Smooth muscle cell of the brain vasculature (primary cell): ENCODE data around the gene BEND2.
"Not testable (repeated sequence)": the region's sequence is repeated elsewhere in the genome, so short reads cannot be mapped to it uniquely, and the experiment has no call there.

ENCODE experiments used
- DNase-seq: peaks from one replicate; pipeline ENCODE4 v3.0.0-alpha.2; 2012; ENCODE audit warnings: low read depth, low spot score

The BEND2 gene

DNA sequence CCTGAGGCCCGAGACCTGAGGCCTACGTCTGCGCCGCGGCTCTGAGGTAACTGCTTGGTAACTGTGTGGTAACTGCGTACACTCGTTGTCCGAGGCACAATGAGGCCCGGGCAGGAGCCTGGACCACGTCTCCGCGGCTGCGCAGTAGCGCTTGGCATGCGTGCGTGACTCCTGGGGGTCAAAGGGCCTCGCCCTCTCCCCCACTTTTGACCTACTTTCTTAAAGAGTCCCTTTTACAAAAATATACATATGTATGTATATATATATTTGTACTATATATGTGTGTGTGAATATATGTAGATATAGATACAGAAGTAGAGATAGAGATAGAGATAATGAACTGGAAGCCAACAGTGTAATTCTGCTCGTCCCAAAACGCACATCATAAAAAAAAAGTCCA lies at the start of gene BEND2:
Gene BEND2 (minus strand): TSS at position 101 of the 400 bp plus-strand sequence. CDS start 136 bp downstream, outside the sequence.
- no peak for DNase-seq

DNA sequence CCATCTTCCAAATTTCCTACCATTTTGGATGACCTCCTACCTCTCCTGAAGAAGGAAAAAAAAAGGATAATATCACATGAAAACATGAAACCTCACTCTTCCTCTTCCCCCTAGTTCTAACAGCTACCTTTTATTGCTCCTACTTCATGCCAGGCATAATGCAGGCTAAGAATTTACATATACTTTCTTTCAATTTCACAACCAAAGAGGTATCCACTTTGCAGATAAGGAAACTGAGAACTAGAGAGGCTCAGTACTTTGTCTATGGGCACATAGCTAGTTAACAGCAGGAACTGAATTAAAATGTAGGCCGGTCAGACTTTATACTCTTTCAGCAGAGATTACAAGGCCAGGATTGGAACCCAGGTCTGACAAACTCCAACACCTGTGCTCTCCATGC lies 34.4 kb upstream of the BEND2 start:
- no peak for DNase-seq

DNA sequence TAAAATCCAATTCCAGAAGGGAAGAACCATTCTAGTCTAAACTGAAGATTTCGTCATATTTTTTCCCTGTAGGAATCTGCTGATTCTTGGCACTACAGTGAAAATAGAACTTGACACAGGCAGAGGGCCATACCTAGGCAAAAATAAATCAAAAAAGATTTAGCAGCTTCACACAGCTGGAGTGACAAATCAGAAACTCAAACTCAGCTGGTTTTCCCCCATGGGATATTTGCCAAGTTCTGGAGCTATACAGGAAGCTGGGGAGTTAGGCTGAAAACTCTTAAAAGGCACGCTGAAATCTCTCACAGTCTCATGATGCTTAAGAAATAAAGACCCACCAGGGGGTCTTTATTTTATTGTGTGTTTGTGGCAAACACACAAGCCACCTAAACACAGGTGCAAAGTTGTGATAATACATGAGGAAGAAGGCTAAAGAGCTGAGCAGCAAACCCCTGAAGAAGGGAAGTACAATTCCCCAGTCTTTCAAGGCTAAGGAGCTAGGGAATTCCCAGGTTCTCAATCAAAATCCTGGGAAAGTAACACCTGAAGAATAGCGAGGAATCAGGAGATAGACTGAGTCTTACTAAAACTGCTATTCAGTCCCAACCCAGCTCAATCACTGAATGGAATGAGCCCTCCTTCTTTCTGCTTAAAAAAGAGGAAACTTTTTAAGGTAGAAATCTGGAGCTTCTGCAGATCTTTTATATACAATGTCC lies 32.1 kb upstream of the BEND2 start:
- DNase-seq = peak; percentile 3

DNA sequence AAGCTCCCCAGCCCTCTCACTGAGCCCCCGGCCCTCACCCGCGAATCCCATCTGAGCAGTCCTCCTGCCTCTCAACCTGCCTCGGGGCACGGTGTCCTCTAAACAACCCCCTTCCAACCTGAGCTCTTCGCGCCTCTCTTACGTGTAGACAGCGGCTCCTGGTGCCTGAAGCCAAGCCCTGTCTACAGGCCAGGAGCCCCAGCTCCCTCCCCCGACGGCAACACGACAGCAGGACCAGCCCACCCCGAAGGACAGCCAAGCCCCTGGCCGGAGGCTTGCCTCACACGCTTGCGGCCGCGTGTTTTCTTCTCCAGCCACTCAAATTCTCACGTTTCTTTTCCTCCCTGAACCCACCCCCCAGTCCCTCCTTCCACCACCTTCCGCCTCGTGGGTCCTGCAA lies 9.0 kb upstream of the BEND2 start:
- DNase-seq = not testable (repeated sequence)

DNA sequence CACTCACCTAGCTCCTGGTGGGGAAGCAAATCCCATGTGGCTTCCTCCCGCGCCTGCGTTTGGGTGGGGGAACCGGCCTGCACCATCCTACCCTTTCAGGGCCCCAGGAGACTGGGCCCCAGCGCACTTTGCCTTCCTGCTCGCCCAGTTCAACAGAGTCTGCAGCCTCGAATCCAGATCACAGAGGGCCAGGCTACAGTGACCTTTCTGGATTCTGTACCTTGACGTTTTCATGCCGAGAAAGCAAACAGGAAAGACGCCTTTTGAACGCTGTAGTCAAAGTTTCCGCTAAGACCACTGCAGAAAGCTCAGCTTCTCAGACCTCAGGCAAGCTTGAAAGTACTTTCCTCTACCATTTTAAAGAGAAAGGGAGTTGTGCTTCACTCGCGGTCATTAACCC lies 7.4 kb upstream of the BEND2 start:
- no peak for DNase-seq

DNA sequence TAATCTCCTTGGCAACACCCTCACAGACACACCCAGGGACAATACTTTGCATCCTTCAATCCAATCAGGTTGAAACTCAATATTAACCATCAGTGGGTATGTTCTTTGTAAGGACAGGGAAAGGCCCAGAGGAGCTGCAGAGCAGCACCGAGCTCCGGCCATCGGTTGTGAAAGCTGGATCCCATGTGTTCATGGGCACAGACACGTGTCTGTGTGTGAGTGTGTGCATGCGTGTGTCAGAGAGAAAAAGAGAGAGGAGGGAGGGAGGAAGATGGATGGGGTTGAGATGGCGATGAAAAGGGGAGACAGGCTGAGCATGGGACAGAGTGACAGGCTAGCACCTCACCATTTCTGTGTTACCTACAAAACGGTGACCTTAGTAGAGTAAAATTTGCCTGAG lies 6.8 kb upstream of the BEND2 start:
- no peak for DNase-seq

DNA sequence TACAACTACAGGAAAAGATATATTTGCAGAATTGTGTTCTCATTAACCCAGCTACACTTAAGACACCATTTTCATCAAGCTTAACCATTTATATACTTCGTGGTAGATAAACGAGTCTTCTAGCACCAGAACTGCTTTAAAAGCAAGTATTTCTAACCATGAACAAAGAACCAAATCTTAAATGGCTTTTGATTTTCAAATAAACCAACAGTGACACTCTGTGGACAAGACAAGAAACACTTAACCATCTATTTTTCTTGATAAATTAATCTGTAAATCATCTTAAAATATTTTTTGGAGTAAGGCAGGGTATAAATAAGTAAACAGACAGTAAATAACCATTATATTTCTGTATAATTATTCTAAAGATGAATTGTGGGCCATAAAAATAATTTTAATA lies 10.2 kb downstream of the BEND2 start:
- DNase-seq = no peak

DNA sequence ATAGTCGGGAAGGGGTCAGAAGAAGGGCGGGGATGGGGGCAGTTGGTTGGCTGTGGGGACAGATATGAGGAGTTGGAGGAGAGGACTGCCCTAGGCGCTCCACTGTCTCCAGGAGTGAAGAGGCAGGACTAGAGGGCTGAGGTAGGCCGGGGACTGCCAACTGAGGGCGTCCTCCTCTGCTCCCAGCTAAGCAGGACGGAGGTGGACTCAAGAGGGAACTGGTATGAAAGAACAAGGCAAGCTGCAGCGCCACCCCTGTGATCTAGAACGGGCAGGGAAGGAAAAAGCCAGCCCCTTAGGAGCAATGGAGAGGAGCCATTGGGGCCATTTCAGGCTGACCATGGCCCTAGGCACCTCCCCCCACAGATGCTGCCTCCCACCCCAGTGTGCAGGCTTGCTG lies 14.0 kb downstream of the BEND2 start:
- DNase-seq = no peak

DNA sequence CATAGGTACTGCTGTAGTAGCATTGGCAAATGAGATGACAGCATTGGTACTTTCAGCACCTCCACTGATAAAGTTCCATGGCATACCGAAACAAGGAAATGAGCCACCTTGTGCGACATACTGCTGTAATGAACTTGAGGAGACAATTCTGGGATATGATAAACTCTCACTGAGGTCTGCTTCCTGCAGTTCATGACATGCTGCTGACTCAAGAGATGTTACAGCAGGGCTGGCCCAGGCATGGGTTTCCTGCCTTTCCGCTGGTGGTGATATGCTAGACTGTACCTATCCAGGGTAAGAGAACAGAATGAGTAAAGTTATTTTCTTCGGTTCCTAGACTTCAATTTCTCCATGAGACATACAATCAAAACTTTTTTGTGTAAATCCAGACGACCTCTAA lies 17.1 kb downstream of the BEND2 start:
- DNase-seq = no peak

DNA sequence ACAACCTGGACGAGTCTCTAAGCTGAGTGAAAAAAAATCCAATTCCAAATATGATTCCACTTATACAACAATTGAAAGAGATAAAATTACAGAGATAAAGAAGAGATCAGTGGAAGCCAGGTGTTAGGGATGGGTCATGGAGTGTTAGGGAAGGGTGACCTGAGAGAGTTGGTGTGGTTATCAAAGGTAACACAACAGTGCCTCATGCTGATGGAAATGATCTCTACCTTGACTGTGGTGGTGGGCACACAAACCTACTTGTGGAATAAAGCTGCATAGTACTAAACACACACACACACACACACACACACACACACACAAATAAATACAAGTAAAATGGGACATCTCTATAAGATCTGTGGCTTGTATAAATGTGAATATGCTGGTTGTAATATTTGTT lies 26.0 kb downstream of the BEND2 start:
- DNase-seq = no peak

DNA sequence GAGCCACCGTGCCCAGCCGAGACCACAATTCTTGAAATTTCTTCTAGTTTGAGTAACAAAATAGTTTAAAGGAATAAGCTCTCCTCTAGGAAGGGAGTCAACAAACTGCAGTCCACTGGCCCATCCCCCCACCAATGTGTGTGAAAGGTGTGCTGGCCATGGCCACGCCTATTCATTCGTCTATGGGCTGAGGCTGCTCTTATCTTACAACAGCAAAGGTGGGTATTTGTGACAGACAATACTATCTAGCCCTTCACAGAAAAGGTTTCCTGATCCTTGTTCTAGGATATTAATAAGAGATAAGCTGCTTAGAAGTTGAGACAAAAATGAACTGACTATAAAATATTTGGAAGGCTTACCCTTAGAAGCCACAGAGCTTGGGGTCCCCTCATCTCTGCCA lies 41.2 kb downstream of the BEND2 start:
- DNase-seq = no peak

DNA sequence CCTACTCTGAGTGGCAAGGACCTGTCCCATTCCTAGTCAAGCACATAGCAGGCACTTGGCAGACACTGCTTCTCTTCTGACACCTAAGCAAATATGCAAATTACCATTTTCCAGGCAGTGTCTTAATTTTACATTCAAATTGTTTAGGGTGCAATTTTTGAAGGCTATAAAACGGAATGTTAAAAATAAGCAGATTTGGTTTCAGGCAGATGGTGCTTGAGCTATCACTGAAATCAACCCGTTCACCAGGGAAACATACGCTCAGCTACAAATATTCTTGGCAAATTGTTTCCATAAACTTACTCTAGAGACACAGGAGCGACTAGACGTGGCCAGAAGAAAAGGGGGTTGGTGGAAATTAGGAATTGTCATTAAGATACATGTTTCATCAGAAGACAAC lies 45.7 kb downstream of the BEND2 start:
- no peak for DNase-seq

DNA sequence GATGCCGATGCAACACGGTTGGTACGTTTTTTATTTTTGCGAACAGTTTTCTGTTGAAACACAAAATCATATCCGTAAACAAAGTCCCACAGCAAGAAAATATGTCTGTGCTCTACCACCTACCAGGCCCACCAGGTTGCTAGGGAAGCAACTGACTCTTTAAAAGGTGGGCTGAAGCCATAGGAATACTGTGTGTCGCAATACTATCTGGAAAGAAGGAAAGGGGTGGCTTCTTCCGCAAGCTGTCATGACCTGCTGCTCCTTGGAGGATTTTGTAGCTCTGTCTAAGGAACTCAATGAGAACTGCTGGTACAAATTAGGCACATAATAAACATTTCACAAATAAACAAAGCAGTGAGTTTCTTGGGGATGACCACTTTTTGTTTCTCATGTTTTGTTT lies 46.5 kb downstream of the BEND2 start:
- DNase-seq = no peak

DNA sequence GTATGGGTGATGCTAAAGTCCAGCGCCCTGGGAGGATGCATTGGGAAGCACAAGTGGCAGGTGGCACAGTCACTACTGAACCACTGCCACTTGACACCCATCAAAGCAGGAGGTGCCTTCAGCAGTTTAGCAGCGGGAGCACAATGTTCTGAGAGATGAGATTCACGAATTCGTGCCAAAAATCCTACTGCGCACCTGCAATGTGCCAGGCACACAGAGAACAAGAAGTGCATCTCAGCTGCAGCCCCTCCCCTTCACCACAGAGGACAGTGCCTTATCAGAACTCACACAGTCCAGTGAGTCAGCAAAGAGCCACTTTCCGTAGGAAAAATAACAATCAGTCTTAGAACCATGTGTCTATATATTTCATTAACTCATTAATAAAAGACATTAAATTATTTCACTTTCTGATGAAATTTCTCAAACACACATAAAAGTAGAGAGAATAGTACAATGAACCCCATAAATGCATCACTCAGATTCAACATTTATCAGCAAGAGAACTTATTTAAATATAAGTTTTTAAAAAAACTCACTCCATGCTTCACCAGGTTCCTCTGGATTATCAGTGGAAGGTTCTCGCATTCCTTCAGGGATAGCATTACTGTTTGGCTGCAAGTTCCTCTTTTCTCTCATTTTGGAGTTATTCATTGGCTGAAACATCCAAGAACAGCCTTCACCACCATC lies 47.0 kb downstream of the BEND2 start:
- DNase-seq = no peak

DNA sequence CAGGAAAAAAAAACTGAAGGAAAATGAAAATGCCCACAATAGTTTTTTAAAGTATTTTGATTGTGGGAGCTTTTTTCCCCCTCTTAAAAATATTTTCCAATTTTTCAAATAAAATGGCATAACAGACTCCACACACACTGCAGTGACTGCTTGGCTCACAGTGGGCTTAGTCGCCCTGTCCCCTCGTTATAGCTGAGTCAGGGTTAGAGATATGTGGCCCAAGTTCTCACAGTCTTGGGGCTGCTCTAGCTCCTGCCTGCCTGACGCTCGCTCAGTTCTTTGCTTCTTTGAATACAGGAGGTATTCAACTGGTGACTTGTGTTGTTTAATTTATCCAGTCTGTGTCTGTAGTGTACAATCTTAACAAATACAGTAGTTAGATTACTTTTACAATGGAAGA lies 47.7 kb downstream of the BEND2 start:
- no peak for DNase-seq

DNA sequence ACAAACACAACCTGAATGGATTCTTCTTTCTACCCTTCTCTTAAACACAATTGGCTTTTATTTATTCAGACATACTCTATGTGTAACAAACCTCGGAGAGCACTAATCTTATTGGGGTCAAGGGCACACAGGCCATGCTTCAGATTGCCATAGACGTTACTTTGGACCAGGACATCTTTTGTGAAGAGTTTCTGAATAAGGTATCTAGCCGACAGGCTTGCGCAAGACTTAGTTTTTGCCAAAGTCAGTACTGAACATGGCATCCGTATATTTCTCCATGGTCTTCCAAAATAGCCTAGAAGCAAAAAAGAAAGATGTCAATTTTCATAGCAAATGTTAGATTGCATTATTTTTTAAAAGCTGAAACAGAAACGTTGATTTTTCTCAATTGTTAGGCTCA lies 49.8 kb downstream of the BEND2 start:
- no peak for DNase-seq

DNA sequence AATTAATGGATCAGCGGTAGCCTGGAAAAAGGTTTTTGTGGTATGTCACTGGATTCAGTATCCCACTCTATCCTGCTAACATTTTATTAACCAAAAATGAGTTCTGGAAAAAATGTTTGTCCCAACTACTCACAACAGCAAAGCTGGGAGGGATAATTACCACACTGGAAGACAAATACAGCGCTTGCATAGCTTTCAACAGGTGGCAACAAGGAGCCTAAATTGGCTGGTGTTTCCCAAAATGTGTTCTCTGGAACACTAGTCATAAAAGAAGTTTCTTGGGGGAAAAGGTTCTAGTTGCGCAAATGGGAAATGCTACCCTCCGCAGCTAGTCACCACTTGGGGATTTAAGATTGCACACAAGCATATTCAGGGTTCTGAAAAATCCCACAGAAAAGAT lies 54.6 kb downstream of the BEND2 start:
- no peak for DNase-seq

DNA sequence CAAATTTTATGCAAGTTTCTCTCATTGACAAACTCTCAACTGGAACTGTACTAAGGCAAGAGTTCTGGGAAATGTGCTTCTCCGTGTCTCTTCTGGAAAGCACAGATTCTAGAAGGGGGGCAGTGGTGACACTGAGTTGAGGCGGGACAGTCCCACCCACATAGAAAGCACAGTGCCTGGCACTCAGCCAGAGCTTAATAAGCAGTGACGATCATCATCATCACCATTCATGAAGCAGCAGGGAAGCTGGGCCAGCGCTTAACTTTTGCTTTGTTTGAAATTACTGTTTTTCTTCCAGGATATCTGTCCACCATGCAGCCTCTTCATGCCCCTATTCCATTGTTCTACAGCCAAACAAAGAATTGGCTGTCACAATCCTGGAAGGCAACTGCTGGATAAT lies 60.3 kb downstream of the BEND2 start:
- DNase-seq = no peak

DNA sequence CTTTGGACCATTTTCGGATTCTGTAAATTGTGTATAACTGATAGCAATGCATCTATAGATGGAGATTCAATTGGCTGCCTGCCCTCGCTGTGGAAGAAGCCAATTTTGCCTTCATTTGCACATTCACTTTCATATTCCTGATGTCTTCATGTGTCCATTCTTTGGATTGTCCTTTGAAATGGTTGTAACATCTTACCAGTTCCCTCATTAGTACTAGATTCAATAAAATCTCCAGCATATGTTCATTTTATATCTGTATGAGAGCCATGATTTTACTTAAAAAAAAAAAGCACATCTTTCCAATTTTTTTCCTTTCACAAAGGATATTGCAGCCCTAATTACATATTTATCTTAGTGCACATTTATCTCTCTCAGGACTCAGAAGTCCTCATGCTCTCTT lies 61.7 kb downstream of the BEND2 start:
- DNase-seq = no peak

DNA sequence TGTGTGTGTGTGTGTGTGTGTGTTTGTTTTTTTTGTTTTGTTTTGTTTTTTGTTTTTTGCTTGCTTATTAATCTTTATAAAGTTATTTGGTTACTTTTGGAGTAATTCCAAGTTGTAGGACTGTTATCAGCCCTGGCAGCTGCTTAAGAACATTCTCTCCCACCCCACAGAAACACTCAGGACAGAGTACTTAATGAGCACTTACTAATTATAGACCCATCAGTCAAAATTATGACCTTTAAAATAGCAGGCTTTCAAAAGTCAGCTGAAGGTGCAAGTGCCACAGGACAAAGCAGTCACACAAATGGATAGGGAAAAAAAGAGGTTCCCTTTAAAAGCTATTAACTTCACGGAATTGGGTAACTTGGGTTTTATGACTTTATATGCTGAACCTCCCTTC lies 69.0 kb downstream of the BEND2 start:
- no peak for DNase-seq

DNA sequence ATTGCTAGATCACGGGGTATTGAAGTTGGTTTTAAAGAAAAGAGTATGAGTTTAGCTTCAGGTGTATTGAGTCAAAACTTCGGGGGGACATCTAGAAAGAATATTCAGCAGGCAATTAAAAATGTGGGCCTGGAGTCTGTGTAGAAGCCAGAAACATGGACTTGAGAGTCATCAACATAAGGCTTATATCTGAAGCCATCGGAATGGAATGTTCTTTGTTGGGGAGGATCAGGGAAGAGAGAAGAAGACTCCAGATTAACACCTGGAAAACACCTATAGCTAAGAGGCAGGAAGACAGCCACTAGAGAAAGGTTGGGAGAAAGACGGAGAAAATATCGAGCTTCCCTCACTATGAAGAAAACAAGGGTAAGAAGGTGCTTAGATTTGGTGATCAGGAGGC lies 69.5 kb downstream of the BEND2 start:
- no peak for DNase-seq

DNA sequence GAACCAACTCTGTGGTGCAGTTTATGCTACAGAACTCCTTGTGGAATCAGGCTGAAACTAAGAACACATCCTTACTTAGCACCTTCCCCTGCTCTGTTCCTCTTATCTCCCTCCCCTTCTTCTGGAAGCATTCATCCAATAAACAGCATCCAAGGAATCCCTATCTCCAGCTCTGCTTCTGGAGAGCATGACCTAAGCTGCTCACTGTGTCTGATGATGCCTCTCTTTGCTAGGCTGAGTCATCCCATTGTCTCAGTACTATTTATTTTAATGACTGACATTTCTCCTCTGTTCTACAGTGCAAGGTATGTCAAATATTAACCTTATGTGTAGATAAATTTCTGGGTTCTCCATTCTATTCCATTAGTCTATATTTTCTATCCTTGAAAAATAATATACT lies 71.2 kb downstream of the BEND2 start:
- DNase-seq = no peak

DNA sequence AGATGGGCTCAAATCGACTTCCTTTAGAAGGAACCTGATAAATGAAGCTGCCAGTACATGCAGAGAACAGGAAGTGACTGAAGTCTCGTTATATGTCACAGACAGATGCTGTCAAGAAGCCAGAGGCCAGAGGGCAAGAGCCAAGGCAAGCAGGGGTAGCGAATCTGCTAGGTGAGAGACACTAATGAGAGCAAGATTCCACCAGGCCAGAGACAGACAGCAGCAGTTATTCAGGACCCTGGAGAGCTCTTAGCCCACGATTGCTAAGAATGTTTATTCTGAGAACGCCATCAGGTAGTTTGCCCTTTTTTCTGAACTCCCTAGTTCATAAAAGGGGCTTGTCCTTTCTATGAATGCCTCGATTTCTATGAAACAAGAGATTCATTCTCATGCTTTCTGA lies 73.7 kb downstream of the BEND2 start:
- DNase-seq = no peak

DNA sequence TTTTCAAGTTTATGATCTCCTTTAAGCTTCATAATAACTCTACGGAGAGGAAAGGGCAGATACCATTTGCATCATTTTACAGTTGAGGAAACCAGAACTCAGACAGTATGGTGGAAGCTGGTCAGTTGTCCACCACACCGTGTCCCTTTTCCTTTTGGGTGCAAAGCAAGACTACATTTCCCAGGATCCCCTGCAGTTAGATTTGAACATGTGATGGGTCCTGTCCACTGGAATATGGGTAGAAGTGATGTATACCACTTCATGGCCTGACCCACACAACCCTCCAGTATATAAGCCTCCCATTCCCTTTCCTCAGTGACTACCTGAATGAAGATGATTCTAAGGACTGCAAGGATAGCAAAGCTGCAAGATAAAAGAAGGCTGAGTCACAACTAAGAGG lies 74.7 kb downstream of the BEND2 start:
- no peak for DNase-seq
